Measurements from ENCODE around the gene MAP1A.

The MAP1A gene

DNA sequence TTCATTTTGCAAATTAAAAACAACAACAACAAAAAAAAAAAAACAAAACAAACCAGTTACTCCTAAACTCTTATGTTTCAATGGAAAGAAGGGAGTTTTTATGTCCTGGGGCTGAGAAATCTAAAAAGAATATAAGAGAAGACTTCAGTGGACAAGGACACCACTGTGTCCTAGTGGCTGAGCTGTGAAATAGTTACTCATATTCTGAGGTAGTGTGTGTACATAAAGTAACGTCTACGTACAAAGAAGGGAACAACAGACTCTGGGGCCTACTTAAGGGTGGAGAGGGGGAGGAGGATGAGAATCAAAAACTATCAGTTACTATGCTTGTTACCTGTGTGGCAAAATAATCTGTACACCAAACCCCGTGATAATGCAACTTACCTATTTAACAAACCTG is 18.4 kb upstream of the MAP1A start:
- Histone ChIP-seq H3K4me3 (ENCODE audit: low read length) (no peak overlapping the region), H3K4me1 (ENCODE audit: low read length) (peaks cover 13% of the 10 kb centered on the region), H3K79me2 (ENCODE audit: low read length) (no peaks in the 10 kb centered on the region), H3K9ac (ENCODE audit: low read length) (no peak overlapping the region), H3K27ac (ENCODE audit: low read length) (no peak overlapping the region), H3K36me3 (replicated peaks; ENCODE audit: low read depth, low read length) (no peaks in the 10 kb centered on the region), H3K9me3 (ENCODE audit: insufficient read depth, low read length) (no peaks in the 10 kb centered on the region), H3K4me2 (ENCODE audit: low read length) (no peak overlapping the region), H2AFZ (ENCODE audit: low read depth, low read length) (0 out of 2 replicates have a peak overlapping the region, but pooled peaks have one; percentile 34), H3K27me3 (ENCODE audit: low read depth, low read length) (no peaks in the 10 kb centered on the region), H4K20me1 (ENCODE audit: insufficient read depth, low read length) (no peaks in the 10 kb centered on the region)
- TF ChIP-seq, protein P1, sequence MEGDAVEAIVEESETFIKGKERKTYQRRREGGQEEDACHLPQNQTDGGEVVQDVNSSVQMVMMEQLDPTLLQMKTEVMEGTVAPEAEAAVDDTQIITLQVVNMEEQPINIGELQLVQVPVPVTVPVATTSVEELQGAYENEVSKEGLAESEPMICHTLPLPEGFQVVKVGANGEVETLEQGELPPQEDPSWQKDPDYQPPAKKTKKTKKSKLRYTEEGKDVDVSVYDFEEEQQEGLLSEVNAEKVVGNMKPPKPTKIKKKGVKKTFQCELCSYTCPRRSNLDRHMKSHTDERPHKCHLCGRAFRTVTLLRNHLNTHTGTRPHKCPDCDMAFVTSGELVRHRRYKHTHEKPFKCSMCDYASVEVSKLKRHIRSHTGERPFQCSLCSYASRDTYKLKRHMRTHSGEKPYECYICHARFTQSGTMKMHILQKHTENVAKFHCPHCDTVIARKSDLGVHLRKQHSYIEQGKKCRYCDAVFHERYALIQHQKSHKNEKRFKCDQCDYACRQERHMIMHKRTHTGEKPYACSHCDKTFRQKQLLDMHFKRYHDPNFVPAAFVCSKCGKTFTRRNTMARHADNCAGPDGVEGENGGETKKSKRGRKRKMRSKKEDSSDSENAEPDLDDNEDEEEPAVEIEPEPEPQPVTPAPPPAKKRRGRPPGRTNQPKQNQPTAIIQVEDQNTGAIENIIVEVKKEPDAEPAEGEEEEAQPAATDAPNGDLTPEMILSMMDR (IDR thresholded peaks at IDR 0.05; ENCODE audit: low read depth, low read length) = no peak
- no peak for TF ChIP-seq EZH2phosphoT487 (IDR thresholded peaks at IDR 0.05; ENCODE audit: low read depth)

DNA sequence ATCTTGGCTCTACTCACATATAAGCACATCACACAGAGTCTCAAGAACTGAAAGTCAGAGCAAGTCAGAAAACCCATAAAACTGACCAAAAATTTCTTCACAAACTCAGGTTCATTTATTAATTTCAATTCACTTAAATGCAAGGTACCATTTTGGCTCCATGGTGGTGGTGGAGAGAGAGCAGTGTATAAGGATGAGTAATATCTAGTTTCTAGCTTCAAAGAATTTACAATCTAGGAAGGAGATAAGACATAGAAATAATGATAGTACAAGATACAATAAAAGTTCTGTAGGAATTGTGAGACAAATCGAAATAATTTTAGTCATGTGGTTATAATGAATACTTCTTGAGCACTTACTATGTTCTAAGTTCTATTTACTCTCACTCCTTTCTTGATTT is 17.8 kb upstream of the MAP1A start:
- Histone ChIP-seq H3K79me2 (ENCODE audit: low read length) (no peaks in the 10 kb centered on the region), H3K4me3 (ENCODE audit: low read length) (no peak overlapping the region), H3K9me3 (ENCODE audit: insufficient read depth, low read length) (no peaks in the 10 kb centered on the region), H3K4me1 (ENCODE audit: low read length) (peaks cover 6% of the 10 kb centered on the region), H3K4me2 (ENCODE audit: low read length) (no peak overlapping the region), H2AFZ (ENCODE audit: low read depth, low read length) (no peak overlapping the region), H3K36me3 (replicated peaks; ENCODE audit: low read depth, low read length) (no peaks in the 10 kb centered on the region), H4K20me1 (ENCODE audit: insufficient read depth, low read length) (no peaks in the 10 kb centered on the region), H3K9ac (ENCODE audit: low read length) (no peak overlapping the region), H3K27ac (ENCODE audit: low read length) (no peak overlapping the region), H3K27me3 (ENCODE audit: low read depth, low read length) (no peaks in the 10 kb centered on the region)
- TF ChIP-seq, protein P1 (IDR thresholded peaks at IDR 0.05; ENCODE audit: low read depth, low read length) = no peak
- no peak for TF ChIP-seq EZH2phosphoT487 (IDR thresholded peaks at IDR 0.05; ENCODE audit: low read depth)

DNA sequence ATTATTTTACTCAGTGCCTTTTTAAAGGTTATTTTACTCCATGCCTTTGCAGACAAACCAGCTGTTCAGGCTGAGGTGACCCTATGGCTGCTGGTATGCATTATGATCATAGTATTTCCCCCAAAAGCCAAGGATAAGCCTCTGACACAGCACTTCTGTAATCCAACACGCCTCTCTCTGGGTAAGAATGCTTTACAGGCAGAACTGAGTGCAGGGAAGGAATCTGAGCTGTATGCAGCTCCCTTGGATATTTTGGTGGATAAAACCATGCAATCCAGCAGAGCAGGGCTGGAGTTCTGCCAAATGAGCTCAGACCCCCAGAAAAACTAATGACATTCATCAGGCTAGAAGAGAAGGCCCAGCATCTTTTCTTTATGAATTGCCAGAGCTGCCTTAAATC is 11.7 kb upstream of the MAP1A start:
- no peak overlapping the region for H3K4me3 ChIP-seq (ENCODE audit: low read length)
- no peaks in the 10 kb centered on the region for H3K27me3 ChIP-seq (ENCODE audit: low read depth, low read length)
- H3K4me1 ChIP-seq (ENCODE audit: low read length) = 0 out of 2 replicates have a peak, but pooled peaks cover 3% of the 10 kb centered on the region
- TF ChIP-seq EZH2phosphoT487 (IDR thresholded peaks at IDR 0.05; ENCODE audit: low read depth) = no peak
- TF ChIP-seq, protein P1 (IDR thresholded peaks at IDR 0.05; ENCODE audit: low read depth, low read length) = no peak
- H3K9ac ChIP-seq (ENCODE audit: low read length) = no peak overlapping the region
- no peak overlapping the region for H3K4me2 ChIP-seq (ENCODE audit: low read length)
- no peak overlapping the region for H2AFZ ChIP-seq (ENCODE audit: low read depth, low read length)
- no peaks in the 10 kb centered on the region for H3K9me3 ChIP-seq (ENCODE audit: insufficient read depth, low read length)
- H3K79me2 ChIP-seq (ENCODE audit: low read length) = no peaks in the 10 kb centered on the region
- H3K36me3 ChIP-seq (replicated peaks; ENCODE audit: low read depth, low read length) = no peaks in the 10 kb centered on the region
- no peak overlapping the region for H3K27ac ChIP-seq (ENCODE audit: low read length)
- H4K20me1 ChIP-seq (ENCODE audit: insufficient read depth, low read length) = no peaks in the 10 kb centered on the region

DNA sequence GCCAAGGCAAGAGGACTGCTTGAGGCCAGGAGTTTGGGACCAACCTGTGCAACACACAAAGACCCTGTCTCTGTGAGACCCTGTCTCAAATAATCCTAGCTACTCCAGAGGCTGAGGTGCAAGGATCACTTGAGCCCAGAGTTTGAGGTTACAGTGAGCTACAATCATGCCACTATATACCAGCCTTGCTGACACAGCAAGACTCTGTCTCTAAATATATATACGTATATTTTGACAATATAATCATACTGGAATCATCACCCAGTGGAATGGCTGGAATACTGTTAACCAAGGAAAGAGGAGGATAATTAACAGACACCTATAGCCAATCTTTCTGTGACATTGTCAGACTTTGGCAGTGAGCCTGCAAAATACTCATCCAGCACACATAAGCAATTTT is 9.0 kb upstream of the MAP1A start:
- no peaks in the 10 kb centered on the region for H4K20me1 ChIP-seq (ENCODE audit: insufficient read depth, low read length)
- H3K27ac ChIP-seq (ENCODE audit: low read length) = no peak overlapping the region
- H3K79me2 ChIP-seq (ENCODE audit: low read length) = no peaks in the 10 kb centered on the region
- H3K27me3 ChIP-seq (ENCODE audit: low read depth, low read length) = peaks cover 14% of the 10 kb centered on the region
- TF ChIP-seq EZH2phosphoT487 (IDR thresholded peaks at IDR 0.05; ENCODE audit: low read depth) = no peak
- TF ChIP-seq, protein P1 (IDR thresholded peaks at IDR 0.05; ENCODE audit: low read depth, low read length) = no peak
- no peak overlapping the region for H3K9ac ChIP-seq (ENCODE audit: low read length)
- no peaks in the 10 kb centered on the region for H3K36me3 ChIP-seq (replicated peaks; ENCODE audit: low read depth, low read length)
- H2AFZ ChIP-seq (ENCODE audit: low read depth, low read length) = no peak overlapping the region
- H3K4me2 ChIP-seq (ENCODE audit: low read length) = no peak overlapping the region
- H3K4me3 ChIP-seq (ENCODE audit: low read length) = no peak overlapping the region
- H3K4me1 ChIP-seq (ENCODE audit: low read length) = peaks cover 9% of the 10 kb centered on the region
- no peaks in the 10 kb centered on the region for H3K9me3 ChIP-seq (ENCODE audit: insufficient read depth, low read length)
